ENCODE measurements around the gene KIAA1328. TPM values are rescaled to one million over a fixed set of nuclear protein-coding genes. Genes with fewer than 3 reads are reported as not detected.
A peak's percentile ranks its signal among the peaks of the same experiment; 100 is the strongest.

KIAA1328 gene
- polyA plus RNA-seq (2012; rRNA removed) = 2.6 and 3.3 TPM in 2 replicates
- polyA plus RNA-seq (2012; cell fraction: cytosol; rRNA removed) = 2.3 and 2.9 TPM in 2 replicates
- 5.9 and 9.2 TPM in 2 replicates for polyA plus RNA-seq (2012; cell fraction: nucleus; rRNA removed)

DNA sequence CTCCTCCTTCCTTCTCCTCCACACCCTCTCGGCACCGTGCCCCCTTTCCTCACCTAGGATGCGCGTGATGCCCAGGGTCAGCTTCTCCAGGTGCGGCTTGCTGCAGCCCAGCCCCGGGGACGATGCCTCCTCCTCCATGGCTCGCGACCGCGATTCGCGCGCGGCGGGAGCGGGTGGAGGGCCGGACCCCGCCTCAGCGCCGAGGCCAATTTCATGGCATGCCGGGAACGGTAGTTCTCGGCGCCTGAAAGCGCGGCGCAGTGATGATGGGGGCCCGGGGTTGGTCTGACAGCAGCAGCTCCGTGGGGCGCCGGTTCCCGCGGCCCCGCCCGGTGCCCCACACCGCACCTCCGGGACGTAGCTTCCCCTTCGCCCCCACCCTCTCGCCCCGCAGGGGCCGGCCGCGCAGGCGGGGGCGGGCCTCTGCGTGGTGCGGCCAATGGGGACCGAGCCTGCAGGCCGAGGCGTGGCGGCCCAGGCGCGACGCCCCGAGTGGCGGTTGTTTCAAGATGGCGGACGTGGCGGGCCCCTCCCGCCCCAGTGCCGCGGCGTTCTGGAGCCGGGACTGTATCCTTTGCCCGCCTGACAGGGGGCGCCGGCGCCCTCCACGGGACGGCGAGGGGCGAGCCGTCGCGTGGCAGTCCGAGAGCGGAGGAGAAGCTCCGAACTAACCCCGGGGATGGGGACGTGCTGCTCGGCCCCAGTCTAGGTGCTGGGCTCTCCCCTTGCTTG lies at the start of gene KIAA1328, which contains the start of gene TPGS2:
TSS of gene KIAA1328 (plus strand) at position 498 of the 732 bp plus-strand sequence. CDS start at position 510, 12 bp downstream.
TSS of gene TPGS2 (minus strand) at position 373 of the 732 bp plus-strand sequence. CDS start at position 138, 235 bp downstream.
- Histone ChIP-seq H3K9me3 (no peaks in the 10 kb centered on the region), H3K27me3 (ENCODE audit: insufficient read depth) (no peaks in the 10 kb centered on the region), H3K4me1 (ENCODE audit: control insufficient read depth in 1 of 2, insufficient read depth in 2 of 2, low read depth in 1 of 2, low read length in 1 of 2) (peaks cover 7 to 9% of the 10 kb centered on the region in 2 experiments; a peak in 3 of 4 replicates), H3K36me3 (replicated peaks in 1 of 2; ENCODE audit: control insufficient read depth in 1 of 2, insufficient read depth in 2 of 2, low read length in 1 of 2) (peaks cover 0 to 10% of the 10 kb centered on the region in 2 experiments), H4K20me1 (ENCODE audit: insufficient read depth) (no peaks in the 10 kb centered on the region), H2AFZ (ENCODE audit: low read depth) (peak within 1 kb of the TSS; percentile 95), H3F3A (replicated peaks; ENCODE audit: insufficient read depth) (peaks cover 3% of the 10 kb centered on the region), H3K4me2 (peak within 1 kb of the TSS; percentile 88), H3K4me3 (ENCODE audit: low read depth in 2 of 2, low read length in 1 of 2) (peak within 1 kb of the TSS; percentile 95 to 97), H3K9ac (peak within 1 kb of the TSS; percentile 90), H3K9me2 (no peaks in the 10 kb centered on the region), H3K27ac (ENCODE audit: low read depth in 2 of 2, low read length in 1 of 2) (peak within 1 kb of the TSS; percentile 75 to 93), H3K79me2 (ENCODE audit: insufficient read depth) (peaks cover 67% of the 10 kb centered on the region)
- POLR2A ChIA-PET = interaction anchor here (1.0 kb wide), 1 partner anchor 433 kb away, joined by 3 read pairs; no protein-coding TSS in a partner anchor
- CTCF ChIA-PET = interaction anchor here (0.7 to 3.3 kb wide), 11 partner anchors 9 to 192 kb away, joined by 3 to 11 read pairs (median 4); no protein-coding TSS in a partner anchor
- WGBS (ENCODE audit: low lambda C conversion rate) = 0% methylated on average over 24 of the region's 83 CpGs
- TF ChIP-seq FOSL2 (IDR thresholded peaks at IDR 0.05; ENCODE audit: borderline replicate concordance, low read depth) = no peak
- peak; percentile 2; the same call in 1 of the 2 replicates for TF ChIP-seq SMC3 (IDR thresholded peaks at IDR 0.05; ENCODE audit: low read depth, low read length)
- no peak for TF ChIP-seq TEAD4 (IDR thresholded peaks at IDR 0.05; ENCODE audit: borderline replicate concordance, insufficient read depth)
- TF ChIP-seq NRF1 (IDR thresholded peaks at IDR 0.05; ENCODE audit: low read depth, low read length) = peak; percentile 65
- TF ChIP-seq RXRA (IDR thresholded peaks at IDR 0.05; ENCODE audit: borderline replicate concordance, low read depth) = no peak
- TF ChIP-seq MXI1 (IDR thresholded peaks at IDR 0.05; ENCODE audit: low read depth, low read length) = peak; percentile 48
- peak; percentile 30; the same call in 1 of the 2 replicates for TF ChIP-seq SIN3A (IDR thresholded peaks at IDR 0.05; ENCODE audit: borderline replicate concordance, low read depth, low read length)
- 0 out of 2 replicates have a peak, but pooled peaks have one; percentile 7 for TF ChIP-seq GABPA (IDR thresholded peaks at IDR 0.05; ENCODE audit: low read depth)
- TF ChIP-seq, protein P1, sequence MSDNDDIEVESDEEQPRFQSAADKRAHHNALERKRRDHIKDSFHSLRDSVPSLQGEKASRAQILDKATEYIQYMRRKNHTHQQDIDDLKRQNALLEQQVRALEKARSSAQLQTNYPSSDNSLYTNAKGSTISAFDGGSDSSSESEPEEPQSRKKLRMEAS (IDR thresholded peaks at IDR 0.05; ENCODE audit: low read depth) = peak; percentile 73; the same call in 1 of the 2 replicates
- TF ChIP-seq RCOR1 (IDR thresholded peaks at IDR 0.05; ENCODE audit: low read length) = peak; percentile 52
- TF ChIP-seq, protein P2, sequence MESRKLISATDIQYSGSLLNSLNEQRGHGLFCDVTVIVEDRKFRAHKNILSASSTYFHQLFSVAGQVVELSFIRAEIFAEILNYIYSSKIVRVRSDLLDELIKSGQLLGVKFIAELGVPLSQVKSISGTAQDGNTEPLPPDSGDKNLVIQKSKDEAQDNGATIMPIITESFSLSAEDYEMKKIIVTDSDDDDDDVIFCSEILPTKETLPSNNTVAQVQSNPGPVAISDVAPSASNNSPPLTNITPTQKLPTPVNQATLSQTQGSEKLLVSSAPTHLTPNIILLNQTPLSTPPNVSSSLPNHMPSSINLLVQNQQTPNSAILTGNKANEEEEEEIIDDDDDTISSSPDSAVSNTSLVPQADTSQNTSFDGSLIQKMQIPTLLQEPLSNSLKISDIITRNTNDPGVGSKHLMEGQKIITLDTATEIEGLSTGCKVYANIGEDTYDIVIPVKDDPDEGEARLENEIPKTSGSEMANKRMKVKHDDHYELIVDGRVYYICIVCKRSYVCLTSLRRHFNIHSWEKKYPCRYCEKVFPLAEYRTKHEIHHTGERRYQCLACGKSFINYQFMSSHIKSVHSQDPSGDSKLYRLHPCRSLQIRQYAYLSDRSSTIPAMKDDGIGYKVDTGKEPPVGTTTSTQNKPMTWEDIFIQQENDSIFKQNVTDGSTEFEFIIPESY (IDR thresholded peaks at IDR 0.05; ENCODE audit: borderline replicate concordance, low read depth) = peak; percentile 49; the same call in 1 of the 2 replicates
- no peak for TF ChIP-seq RAD21 (IDR thresholded peaks at IDR 0.05; ENCODE audit: low read length)
- peak in 1 of 2 experiments; percentile 11; a peak in 1 of 4 replicates for TF ChIP-seq EP300 (IDR thresholded peaks at IDR 0.05; ENCODE audit: borderline replicate concordance in 1 of 2, low read depth in 1 of 2, low read length in 1 of 2)
- TF ChIP-seq, protein P3, sequence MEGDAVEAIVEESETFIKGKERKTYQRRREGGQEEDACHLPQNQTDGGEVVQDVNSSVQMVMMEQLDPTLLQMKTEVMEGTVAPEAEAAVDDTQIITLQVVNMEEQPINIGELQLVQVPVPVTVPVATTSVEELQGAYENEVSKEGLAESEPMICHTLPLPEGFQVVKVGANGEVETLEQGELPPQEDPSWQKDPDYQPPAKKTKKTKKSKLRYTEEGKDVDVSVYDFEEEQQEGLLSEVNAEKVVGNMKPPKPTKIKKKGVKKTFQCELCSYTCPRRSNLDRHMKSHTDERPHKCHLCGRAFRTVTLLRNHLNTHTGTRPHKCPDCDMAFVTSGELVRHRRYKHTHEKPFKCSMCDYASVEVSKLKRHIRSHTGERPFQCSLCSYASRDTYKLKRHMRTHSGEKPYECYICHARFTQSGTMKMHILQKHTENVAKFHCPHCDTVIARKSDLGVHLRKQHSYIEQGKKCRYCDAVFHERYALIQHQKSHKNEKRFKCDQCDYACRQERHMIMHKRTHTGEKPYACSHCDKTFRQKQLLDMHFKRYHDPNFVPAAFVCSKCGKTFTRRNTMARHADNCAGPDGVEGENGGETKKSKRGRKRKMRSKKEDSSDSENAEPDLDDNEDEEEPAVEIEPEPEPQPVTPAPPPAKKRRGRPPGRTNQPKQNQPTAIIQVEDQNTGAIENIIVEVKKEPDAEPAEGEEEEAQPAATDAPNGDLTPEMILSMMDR (IDR thresholded peaks at IDR 0.05) = peak; percentile 63
- peak; percentile 92 for TF ChIP-seq YY1 (IDR thresholded peaks at IDR 0.05; ENCODE audit: low read depth)
- TF ChIP-seq CHD2 (IDR thresholded peaks at IDR 0.05; ENCODE audit: low read length, partially characterized antibody) = peak; percentile 38
- peak; percentile 64; the same call in 1 of the 2 replicates for TF ChIP-seq FOXM1 (IDR thresholded peaks at IDR 0.05; ENCODE audit: low read depth)
- peak; percentile 96 for DNase-seq

Measured in SK-N-SH (cell line).